NCI-H526 (cell line): ENCODE data around the gene PSTPIP1.

ENCODE experiments used
- DNase-seq, 2 experiments: peaks; one replicate each; lab custom pipeline; 2025; lab: John Stamatoyannopoulos, UW

The PSTPIP1 gene

DNA sequence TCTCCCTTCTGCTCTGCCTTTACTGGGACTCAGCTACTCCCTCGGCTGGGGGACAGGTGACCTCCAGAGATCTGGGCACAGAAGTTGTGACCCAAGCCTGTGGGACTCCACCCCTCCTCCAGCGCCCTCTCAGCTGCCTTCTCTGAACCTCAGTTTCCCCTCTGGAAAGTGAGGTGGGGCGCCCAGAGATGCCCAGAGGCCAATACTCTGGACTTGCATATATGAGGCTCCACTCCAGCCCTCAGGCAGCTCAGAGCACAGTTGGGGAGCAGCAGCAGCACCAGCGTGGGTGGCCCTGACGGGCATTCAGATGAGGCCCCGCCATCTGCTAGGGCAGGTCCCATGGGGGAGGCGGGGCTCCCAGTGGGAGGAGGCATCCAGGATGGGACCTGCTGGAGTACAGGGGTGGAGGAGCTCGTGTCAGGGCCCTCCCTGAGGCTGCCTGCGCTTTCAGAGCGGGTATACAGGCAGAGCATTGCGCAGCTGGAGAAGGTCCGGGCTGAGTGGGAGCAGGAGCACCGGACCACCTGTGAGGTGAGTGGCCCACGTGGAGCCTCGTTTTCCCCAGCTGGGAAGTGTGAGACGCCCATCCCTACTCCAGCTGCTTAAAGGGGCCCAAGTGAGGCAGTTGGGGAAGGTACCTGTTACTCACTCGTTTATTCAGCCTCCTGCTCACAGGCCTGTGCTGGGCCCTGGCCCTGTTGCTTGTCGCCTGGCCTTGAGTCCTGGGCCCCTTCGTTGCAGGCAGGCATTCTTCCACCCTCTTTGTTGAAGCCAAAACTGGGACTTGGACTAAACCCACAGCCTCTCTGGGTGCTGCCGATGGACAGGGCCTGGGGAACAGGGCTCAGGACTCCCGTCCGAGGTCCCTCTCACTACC lies 35.4 kb downstream of the PSTPIP1 start:
- DNase-seq, result peak in 1 of 2 experiments; percentile 72

DNA sequence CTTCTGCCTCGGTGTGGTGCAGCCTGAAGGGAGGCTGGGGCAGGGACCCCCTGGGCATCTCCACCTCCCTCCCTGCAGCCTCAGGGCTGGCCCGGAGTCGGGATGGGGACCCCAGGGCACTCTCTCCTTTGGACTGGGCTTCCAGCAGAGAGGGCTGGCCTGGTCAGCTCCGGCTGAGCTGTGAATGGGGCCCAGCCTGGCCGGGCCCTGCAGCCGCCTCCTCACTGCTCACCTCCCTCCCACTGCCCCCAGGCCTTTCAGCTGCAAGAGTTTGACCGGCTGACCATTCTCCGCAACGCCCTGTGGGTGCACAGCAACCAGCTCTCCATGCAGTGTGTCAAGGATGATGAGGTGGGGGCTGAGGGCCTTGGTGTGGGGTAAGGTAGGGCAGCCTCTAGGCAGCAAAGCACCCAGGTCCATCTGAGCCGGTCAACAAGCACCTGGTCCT lies 36.0 kb downstream of the PSTPIP1 start:
- DNase-seq, result no peak

DNA sequence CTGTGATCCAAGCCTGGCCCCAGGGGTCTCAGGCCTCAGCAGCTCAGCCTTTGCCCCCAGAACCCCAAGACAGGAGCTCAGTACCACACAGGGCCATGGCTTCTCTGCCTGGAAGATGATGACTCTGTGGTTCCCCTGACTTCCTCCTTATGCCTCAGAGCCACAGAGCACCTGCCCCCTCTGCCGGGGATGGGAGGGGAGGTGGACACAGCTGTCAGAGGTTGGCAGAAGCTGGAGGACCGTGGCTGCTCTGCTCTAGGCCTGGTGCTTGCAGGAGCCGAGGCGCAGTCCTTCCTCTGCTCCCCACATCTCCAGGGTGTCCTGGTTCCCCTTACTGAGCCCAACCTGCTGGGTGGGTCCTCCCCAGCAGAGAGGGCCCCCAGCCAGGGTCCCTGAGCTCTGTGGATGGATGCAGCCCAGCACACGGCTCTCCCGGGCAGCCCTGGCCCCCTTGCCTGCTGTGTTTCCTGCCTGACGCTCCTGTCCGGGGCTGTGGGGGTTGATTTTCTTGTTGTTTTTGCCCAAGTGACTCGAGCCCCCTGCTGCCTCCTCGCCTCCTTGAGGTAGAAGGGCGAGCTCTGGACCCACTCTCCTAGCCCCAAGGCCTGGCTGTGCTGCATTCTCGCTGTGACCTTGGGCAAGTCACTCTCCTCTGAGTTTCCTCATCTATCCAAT lies 36.6 kb downstream of the PSTPIP1 start:
- DNase-seq, result peak; percentile 31 to 68

DNA sequence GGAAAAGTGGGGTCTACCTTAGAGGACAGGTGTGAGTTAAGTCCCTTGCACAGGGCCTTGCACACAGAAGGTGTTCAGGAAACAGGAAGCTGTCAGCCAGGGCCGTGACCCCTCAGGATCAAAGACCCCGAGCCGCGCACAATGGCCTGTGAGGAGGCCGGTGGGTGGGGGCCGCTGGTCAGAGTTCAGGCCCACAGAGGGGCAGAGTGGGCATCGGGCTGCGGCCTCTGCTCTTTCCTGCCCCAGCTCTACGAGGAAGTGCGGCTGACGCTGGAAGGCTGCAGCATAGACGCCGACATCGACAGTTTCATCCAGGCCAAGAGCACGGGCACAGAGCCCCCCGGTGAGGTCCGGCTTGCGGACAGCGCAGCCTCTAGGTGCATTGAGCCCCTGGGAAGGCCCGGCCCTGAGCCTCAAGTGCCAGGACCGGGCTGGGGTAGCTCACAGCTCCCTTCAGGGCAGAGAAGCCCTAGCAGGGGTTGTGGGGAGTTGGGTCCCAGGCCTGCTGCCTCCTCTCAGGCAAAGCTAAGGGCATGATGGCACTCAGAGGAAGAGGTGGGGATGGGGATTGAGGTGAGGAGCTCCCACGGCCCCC lies 37.2 kb downstream of the PSTPIP1 start:
- no peak for DNase-seq

DNA sequence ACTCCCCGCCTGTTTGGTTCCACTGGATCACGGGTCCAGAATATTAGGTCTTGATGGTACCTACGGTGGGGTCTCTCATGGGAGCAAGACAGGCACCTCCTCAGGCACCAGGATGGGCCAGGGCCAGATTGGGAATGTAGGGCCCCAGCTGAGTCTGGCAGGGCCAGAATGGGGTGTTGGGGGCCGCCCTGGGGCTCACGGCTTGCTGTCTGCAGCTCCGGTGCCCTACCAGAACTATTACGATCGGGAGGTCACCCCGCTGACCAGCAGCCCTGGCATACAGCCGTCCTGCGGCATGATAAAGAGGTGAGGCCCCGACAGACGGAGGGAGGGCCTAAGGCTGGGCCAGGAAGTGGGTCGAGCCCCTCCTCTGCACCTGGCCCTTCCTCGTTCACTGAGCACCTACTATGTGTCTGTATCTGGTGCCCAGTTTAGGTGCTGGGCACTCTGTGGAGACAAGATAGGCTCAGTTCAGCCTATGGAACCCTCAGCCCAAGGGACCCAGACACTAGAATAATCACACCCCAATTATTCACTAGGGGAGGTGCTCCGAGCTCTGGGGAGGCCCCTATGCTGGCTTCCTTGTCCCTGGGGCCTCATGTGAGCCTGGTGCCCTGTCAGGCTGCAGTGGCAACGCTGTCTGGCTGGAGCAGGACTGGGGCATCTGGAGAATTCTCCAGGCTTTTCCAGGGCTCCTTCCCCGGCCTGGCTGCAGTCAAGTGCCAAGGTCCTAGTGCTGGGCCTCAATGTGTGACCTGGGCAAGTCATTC lies 37.9 kb downstream of the PSTPIP1 start:
- DNase-seq, result no peak

DNA sequence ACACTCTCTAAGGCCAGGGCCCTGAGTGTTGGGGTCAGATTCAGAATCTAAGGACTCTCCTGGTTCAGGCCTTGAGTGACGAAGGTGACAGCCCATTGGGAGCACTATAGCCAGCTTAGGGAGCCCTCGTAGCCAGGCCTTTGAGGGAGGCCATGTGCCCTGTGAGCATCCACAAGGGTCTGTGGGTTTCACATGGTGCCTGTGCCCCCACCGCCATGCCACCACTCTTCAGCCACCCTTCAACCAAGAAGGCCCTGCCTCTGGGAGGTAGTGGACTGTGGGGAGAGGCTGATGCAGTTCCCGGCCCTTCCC lies 38.4 kb downstream of the PSTPIP1 start:
- no peak for DNase-seq

DNA sequence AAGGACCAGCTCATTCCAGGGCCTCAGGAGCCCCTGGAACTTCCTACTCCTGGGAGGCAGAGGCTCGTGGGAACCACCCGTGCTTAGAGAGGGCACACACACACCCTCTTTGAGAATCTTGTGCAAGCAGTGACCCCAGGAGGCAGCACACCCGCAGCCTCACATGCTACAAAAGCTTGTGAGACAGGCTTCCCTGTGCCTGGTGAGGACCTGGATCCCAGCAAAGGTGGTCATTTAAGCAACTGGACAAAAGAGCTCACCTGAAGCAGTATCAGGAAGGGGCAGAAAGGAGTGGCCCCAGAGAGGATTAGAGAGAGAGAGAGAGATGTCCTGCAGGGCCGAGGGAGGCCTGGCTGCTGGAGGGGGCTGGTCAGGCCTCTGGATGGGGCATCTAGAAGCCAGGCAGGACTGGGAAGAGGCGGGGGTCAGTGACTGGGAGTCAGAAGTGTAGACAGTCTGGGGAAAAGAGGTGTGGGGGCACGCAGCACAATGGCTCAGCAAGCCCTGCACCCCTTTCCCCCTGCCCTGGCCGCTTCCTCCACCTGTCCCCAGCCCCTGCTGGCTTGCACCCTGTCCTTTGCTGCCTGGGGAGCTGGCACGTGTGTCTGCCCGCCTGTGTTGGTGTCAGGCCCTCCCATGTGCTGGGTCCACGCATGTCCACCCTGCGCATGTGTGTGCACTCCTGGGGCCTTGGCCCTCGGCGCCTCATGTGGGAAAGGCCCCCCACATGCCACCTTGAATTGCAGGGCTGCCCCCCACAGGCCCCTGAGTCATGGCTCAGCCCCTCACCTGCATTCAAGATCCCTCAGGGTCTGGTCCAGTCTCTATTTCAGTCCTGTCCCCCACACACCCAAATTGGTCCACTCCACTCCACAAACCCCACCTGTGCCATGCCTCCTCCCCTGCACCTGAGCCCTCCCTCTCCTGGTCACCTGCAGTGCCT lies 39.1 kb downstream of the PSTPIP1 start:
- DNase-seq, result no peak

DNA sequence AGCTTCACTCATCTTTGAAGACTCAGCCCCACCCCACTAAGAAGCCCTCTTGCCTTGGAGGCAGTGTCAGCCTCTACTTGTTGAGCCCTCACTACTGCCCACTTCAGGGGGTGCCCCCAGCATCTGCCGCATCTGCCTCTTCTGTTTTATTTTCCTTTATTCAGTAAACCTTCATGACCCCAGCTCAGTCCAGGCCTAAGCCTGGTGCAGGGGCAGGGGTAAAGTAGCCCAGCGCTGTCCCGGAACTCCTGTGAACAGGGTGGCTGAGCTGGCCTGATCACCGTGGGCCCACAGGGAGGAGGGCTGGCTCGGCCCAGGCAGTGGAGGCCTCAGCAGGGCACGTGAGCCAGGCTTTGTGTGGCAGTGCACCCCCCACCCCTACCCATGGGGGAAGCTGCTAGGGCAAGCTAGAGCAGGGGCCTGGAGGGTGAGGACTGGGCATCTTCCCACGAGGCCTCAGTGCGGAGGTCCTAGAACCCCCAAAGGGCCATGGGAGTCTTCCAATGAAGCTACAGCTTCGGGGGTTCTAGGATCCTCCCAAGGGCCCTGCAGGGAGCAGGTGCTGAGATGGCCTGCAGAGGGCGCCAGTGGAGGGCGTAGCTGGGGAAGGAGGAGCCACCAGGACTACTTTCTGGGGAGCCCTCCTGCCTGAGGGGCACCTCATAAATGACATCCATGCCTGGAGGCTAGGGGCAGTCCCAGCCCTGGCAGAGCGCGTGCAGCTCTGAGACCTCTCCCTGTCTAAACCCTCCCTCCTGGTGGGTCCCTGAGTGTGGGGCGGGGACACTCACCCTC lies 40.0 kb downstream of the PSTPIP1 start:
- DNase-seq, result peak in 1 of 2 experiments; percentile 30

DNA sequence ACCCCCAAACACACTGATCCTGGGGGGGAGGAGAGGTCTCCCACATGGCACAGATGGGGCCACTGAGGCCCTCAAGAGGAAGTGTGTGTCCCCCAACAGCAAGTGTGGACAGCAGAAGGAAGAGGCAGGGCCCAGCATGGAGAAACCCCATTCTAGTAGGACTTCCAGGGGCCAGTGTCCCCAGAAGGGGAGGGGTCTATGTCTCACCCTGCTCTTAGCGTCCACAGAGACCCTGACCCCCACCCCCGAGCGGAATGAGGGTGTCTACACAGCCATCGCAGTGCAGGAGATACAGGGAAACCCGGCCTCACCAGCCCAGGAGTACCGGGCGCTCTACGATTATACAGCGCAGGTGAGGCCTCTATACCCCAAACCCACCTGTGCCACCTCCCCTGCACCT lies 40.7 kb downstream of the PSTPIP1 start:
- DNase-seq, result no peak

DNA sequence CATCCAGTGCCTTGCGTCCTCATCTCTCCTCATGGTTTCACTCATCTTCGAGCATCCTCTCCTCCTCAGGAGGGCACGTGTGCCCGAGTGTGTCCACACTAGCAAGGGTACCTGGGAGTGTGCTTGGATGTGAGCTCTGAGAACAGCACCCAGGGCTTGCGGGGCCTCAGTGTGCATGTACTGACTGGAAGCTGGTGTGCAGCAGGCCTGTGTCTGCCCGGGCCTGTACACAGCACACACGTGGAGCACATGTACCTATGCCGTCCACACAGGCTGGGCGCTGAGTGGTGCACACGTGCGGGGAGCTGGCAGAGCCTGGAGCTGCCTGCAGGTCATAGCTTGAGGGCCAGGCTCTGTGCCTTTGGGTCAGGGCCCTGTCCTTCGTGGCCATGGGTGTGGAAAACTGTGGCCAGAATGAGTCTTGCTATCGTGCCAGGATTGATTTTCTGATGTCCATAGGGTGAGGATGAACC lies 41.1 kb downstream of the PSTPIP1 start:
- DNase-seq, result no peak

DNA sequence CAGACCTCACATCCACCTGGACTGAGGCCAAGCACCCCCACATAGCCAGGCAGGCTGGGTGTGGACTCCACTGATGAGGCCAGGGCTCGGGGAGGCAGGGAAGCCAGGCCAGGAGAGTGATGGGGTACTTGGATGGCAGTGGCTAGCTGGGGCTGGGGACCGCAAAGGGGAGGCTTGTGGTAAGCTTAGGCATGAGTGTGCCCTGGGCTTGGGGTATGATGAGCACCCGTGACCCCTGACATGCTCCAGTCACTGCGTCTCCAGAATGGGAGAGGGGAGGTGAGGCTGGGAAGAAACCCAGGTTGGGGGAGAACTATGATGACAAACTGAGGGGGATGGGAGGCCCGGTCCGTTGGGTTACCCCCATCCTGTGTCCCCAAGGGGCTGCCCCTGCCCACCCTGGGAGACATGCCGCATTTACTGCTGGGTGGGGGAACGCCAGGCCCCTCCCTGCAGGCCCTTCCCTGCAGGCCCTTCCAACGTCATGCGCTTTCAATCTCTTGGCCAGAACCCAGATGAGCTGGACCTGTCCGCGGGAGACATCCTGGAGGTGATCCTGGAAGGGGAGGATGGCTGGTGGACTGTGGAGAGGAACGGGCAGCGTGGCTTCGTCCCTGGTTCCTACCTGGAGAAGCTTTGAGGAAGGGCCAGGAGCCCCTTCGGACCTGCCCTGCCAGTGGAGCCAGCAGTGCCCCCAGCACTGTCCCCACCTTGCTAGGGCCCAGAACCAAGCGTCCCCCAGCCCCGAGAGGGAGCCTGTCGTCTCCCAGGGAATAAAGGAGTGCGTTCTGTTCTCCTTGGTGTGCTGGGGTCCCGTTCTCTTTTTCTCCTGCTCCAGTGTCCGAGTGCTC lies 41.8 kb downstream of the PSTPIP1 start:
- no peak for DNase-seq

DNA sequence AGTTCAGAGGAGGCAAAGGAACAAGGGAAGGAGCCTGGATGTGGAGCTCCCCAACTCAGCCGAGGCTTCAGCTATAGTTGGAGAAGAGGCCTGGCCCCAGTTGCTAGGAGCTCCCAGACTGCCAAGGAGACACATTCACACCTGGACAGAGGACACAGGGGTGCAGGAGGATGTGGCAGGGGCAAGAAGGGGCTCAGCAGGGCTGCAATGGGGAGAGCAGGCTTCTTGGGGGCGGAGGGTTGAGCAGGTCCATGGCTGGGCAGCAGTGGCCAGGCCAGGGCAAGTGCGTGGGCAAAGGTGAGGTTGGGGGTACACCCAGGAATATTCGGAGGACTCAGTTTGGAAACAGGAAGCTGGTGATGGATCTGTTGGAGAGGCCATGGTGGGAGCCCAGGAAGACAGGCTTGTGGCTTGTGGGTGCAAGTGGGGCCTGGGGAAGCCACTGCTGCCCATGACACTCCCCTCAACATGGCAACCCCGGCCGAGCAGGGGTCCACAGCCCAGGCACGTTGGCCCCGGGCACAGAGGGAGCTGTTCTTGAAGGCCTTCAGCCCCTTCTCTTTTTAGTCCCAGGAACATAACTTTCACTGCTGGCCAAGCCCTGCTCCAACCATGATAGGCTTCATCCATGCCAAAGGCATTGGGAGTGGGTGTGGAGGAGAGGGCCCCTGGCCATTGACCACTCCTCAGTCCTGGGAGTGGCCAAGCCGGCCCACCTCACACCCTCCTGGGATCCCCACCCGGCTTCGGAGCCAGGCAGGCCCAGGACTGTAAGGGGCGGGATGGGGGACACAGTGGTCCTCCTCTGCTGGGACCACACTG lies 42.7 kb downstream of the PSTPIP1 start:
- DNase-seq, result no peak

DNA sequence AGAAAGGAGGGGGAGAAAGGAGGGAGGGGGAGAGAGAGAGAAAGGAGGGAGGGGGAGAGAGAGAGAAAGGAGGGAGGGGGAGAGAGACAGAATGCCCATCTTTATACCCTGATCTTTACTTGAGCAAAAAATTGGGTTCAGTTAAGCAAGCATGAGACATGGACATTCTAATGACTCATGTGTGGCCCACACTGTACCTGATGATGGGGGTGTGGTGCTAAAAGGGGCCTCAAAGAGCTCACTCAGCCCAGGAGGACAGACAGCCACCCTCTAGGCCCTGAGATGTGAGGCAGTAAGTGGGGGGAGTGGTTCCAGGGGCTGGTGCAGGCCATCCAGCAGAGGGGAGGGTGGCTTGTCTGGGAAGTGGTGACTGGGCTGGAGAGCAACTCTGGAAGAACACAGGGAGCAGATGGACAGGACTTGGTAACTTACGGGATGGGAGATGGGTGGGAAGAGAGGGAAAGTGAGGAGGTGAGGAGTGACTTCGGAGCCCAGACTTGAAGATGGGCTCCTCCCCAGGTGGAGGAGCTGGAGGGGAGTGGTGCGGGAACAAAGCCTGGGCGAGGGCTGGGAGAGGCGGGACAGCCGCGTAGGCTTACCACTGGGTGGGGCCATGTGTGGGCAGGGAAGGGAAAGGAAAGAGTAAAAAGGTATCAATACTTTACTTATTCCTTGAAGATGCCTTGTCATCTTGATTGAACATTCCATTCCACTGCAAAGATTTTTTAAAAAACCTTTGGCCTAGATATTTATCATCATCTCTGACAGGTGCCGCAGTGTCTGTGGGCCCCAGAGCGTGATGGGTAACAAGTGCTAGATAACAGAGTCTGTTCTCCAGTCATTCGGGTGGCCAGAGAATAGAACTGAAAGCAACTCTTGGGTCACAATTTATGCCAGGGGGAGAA lies 43.6 kb downstream of the PSTPIP1 start:
- DNase-seq, result no peak

DNA sequence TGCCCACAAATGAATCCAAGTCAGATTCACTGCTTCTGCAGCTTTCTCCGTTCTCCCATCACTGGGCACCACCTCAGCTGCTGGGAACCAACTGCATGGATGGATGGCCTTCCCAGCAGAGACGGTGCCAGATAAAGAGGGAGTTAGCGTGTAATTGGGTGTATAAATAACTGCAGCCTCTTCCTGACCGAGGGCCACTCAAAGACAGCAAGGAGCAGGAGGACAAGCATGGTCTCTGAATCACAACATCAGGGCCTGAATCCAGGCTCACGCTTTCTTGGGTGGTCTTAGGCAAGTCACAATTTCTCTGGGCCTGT lies 44.2 kb downstream of the PSTPIP1 start:
- no peak for DNase-seq

DNA sequence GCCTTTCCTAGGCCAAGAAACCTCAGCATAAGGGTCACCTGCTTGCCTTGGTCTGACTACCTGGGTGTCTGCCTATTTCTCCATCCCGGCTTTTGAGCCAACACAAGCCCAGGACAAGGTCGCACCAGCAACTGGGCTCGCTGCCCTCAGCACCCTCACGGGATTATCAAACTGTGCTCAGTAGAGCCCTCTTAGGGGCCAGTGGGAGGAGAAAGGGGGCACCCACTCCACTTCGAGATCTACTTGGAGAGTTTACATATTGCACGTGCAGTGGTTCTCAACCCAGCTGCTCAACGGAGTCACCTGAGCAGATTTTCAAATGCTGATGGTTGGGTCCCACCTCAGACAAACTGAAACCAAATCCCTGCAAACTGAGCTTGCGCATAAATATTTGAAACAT lies 44.9 kb downstream of the PSTPIP1 start:
- no peak for DNase-seq

DNA sequence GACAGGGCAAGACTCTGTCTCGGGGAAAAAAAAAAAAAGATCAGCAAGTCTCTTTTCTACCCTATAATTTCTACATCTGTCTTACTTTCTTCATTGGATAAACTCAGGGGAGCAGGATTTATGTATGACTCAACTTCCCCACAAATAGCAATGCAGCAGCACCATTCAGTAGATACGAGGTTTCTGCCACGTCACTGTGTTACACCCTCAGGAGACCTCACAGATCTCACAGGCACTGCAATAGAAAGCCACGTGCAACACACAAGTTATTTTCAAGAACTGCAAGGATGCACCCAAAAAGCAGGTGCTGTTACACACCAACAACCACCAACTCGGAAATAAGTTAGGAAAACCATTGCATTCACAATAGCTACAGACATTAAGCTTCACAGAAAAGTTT lies 45.7 kb downstream of the PSTPIP1 start:
- no peak for DNase-seq

DNA sequence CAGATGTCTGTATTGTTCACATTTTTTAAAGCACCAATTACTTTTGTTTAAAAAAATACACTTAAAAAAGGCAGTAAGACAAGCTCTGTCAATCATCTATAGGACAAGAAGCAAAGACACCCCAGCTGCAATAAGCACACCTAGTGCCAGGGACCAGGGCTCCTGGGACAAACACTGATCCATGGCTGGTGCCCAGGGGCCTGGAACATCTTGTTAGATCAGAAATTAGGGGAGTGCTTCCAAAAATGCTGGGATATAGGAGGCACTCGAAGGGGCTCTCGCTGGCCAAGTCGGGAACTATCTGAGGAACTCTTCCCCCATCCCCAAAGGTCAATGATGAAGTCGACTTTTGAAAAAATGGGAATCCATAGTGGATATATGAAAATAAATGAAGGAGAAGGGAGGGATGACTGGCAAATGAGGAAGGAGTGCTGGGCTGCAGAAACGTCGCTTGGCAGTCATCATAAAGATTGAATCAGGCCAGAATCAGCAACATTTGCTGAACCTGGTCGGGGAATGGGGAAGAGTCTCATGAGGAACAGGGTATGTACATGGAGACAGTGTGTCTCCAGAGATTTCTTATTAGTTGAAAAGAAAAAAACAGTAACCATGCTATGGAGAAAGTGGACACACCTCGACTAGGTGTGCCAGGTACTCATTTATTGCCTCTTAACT lies 47.5 kb downstream of the PSTPIP1 start:
- DNase-seq, result no peak
